GM12878 (cell line): ENCODE measurements around the gene TMEM192. TPM values are rescaled to one million over a fixed set of nuclear protein-coding genes. Genes with fewer than 3 reads are reported as not detected.

ENCODE experiments used
- ATAC-seq: fragments of 200-7000 bp; cut with Tn5 transposase; 3 replicates; pipeline ENCODE4 v1.9.1; 2020; ENCODE audit warnings: mild to moderate bottlenecking, moderate library complexity
- BruUV-seq: library from RNA; stranded (reverse); fragments of 400-500 nt; replicated peaks from 2 replicates; lab custom pipeline; 2021; lab: Mats Ljungman, UMichigan
- CTCF ChIA-PET: fragments of 300-600 bp; sonication (Branson Sonifier 250); formaldehyde crosslinking; extraction: SDS; loops from one replicate; lab custom pipeline; 2021; ENCODE audit warnings: inconsistent platforms; lab: Yijun Ruan, JAX
- POLR2A ChIA-PET: fragments of 350-600 bp; formaldehyde crosslinking; extraction: SDS; loops from one replicate; lab custom pipeline; 2021; ENCODE audit warnings: inconsistent platforms; lab: Charles Lee
- RAD21 ChIA-PET: fragments of 300-600 bp; sonication (Branson Sonifier 250); formaldehyde crosslinking; loops from one replicate; lab custom pipeline; 2023; ENCODE audit warnings: antibody characterized with exemption; ENCODE audit not compliant: unreplicated experiment; lab: Charles Lee
- SMC1A ChIA-PET: fragments of 300-600 bp; sonication (Branson Sonifier 250); formaldehyde crosslinking; loops from one replicate; lab custom pipeline; 2023; ENCODE audit not compliant: unreplicated experiment, uncharacterized antibody; lab: Charles Lee
- DNase-seq: peaks from one replicate; pipeline ENCODE4 v3.0.0-alpha.2; 2011; ENCODE audit warnings: low read depth, low spot score
- FAIRE-seq: peaks from 3 replicates; lab custom pipeline; 2011; peaks lifted over from hg19 to GRCh38; lab: Jason Lieb, UNC
- H2AFZ ChIP-seq: 2 replicates; pipeline ENCODE4 v1.6.0; 2011; ENCODE audit warnings: low read depth, low read length, control low read depth; ENCODE audit not compliant: control insufficient read depth
- H3K27ac ChIP-seq: 2 replicates; pipeline ENCODE4 v1.5.1; 2011; ENCODE audit warnings: control low read depth; ENCODE audit not compliant: control insufficient read depth, insufficient read depth
- H3K27me3 ChIP-seq, 2 experiments: replicated peaks in 1 of 2; 2 replicates each; pipeline versions ENCODE4 v1.6.0 to v1.6.1; 2011; ENCODE audit warnings: low read length in 1 of 2; ENCODE audit not compliant: control insufficient read depth in 2 of 2, insufficient read depth in 2 of 2
- H3K36me3 ChIP-seq, 2 experiments: 2 replicates each; pipeline ENCODE4 v1.5.1; 2011; ENCODE audit warnings: low read length in 1 of 2; ENCODE audit not compliant: control insufficient read depth in 2 of 2, insufficient read depth in 2 of 2
- H3K4me1 ChIP-seq: 2 replicates; pipeline ENCODE4 v1.6.1; 2011; ENCODE audit warnings: mild to moderate bottlenecking, low read length, moderate library complexity, mixed read lengths; ENCODE audit not compliant: control insufficient read depth, insufficient read depth
- H3K4me2 ChIP-seq: 2 replicates; pipeline ENCODE4 v1.6.0; 2011; ENCODE audit warnings: control low read depth; ENCODE audit not compliant: control insufficient read depth, insufficient read depth
- H3K4me3 ChIP-seq: fragments of 200-600 bp; sonication (generic); 2 replicates; pipeline ENCODE4 v1.5.1; 2016
- H3K79me2 ChIP-seq: 2 replicates; pipeline ENCODE4 v1.6.0; 2011; ENCODE audit warnings: low read length; ENCODE audit not compliant: control insufficient read depth, insufficient read depth
- H3K9ac ChIP-seq: 2 replicates; pipeline ENCODE4 v1.8.0; 2011; ENCODE audit warnings: low read length, control low read depth, mixed read lengths; ENCODE audit not compliant: control insufficient read depth, insufficient read depth
- H3K9me3 ChIP-seq: replicated peaks from 3 replicates; pipeline ENCODE4 v1.5.1; 2011; ENCODE audit warnings: mild to moderate bottlenecking, low read length; ENCODE audit not compliant: control insufficient read depth, insufficient read depth
- H4K20me1 ChIP-seq: 2 replicates; pipeline ENCODE4 v1.6.0; 2011; ENCODE audit not compliant: control insufficient read depth, insufficient read depth
- BACH1 ChIP-seq: fragments of 450-650 bp; IDR thresholded peaks from 2 replicates; pipeline ENCODE4 v1.6.1; 2017; ENCODE audit warnings: mild to moderate bottlenecking, borderline replicate concordance
- CREM ChIP-seq: IDR thresholded peaks from 2 replicates; pipeline ENCODE4 v1.6.1; 2014; ENCODE audit warnings: antibody characterized with exemption, low read depth
- EP300 ChIP-seq, 2 experiments: fragments of 150-350 bp in 1 of 2; IDR thresholded peaks; 2 replicates each; pipeline ENCODE4 v1.6.1; 2011 to 2012; ENCODE audit warnings: low read depth in 2 of 2, low read length in 2 of 2, borderline replicate concordance in 1 of 2, improper control_type of control experiment in 1 of 2, inconsistent platforms in 1 of 2; ENCODE audit not compliant: control insufficient read depth in 1 of 2
- JUND ChIP-seq: IDR thresholded peaks from 2 replicates; pipeline ENCODE4 v1.6.1; 2012; ENCODE audit warnings: low read depth, mild to moderate bottlenecking, low read length, improper control_type of control experiment, moderate library complexity
- MTA3 ChIP-seq: IDR thresholded peaks from 2 replicates; pipeline ENCODE4 v1.6.1; 2012; ENCODE audit warnings: low read length, inconsistent platforms, borderline replicate concordance
- NBN ChIP-seq: fragments of 450-650 bp; IDR thresholded peaks from 2 replicates; pipeline ENCODE4 v1.6.1; 2016
- PAX5 ChIP-seq: IDR thresholded peaks from 2 replicates; pipeline ENCODE4 v1.6.1; 2011; ENCODE audit warnings: low read depth, low read length, borderline replicate concordance
- PAX8 ChIP-seq: fragments of 450-650 bp; IDR thresholded peaks from 2 replicates; pipeline ENCODE4 v1.6.1; 2017; ENCODE audit warnings: mild to moderate bottlenecking, moderate library complexity
- SIX5 ChIP-seq: IDR thresholded peaks from 2 replicates; pipeline ENCODE4 v1.6.1; 2011; ENCODE audit warnings: mild to moderate bottlenecking, low read depth, low read length, moderate library complexity; ENCODE audit not compliant: severe bottlenecking
- SMARCA5 ChIP-seq: fragments of 450-650 bp; IDR thresholded peaks from 2 replicates; pipeline ENCODE4 v1.6.1; 2017; ENCODE audit warnings: mild to moderate bottlenecking
- SUZ12 ChIP-seq: fragments of 200-600 bp; sonication (generic); IDR thresholded peaks from one replicate; pipeline ENCODE4 v1.6.1; 2018; ENCODE audit warnings: antibody characterized with exemption, mild to moderate bottlenecking; ENCODE audit not compliant: unreplicated experiment
- TARDBP ChIP-seq: IDR thresholded peaks from 2 replicates; pipeline ENCODE4 v1.6.1; 2016; ENCODE audit warnings: borderline replicate concordance
- ZSCAN29 ChIP-seq: fragments of 450-650 bp; IDR thresholded peaks from 2 replicates; pipeline ENCODE4 v1.6.1; 2017; ENCODE audit warnings: mild to moderate bottlenecking, moderate library complexity
- WGBS: methylation state at CpG from one replicate; pipeline ENCODE4 v1.1.6; 2016; ENCODE audit warnings: low lambda C conversion rate; ENCODE audit not compliant: insufficient replicate concordance, insufficient coverage; ENCODE audit errors: missing lambda C conversion rate; 5-methylcytosine and 5-hydroxymethylcytosine counted together
- in situ Hi-C: fragments of 300-500 bp; cut with MboI; formaldehyde crosslinking; loops from 9 replicates; pipeline ENCODE4 v1.14.3; 2018; ENCODE audit warnings: mixed read lengths
- intact Hi-C: fragments of 100-400 bp; cut with micrococcal nuclease; formaldehyde crosslinking; loops from one replicate; pipeline ENCODE4 v1.14.2; 2022; ENCODE audit not compliant: unreplicated experiment
- polyA plus RNA-seq, 11 experiments: library from polyadenylated mRNA; depleted of rRNA in 4 of 11; unstranded in 6 of 11; stranded (reverse) in 5 of 11; fragments of >200 nt; fragmentation: Nextera tagmentation in 4 of 11; fragmentation: Illumina TruSeq in 1 of 11; extraction: Ambion mirVana in 4 of 11; extraction: Trizol in 1 of 11; gene quantifications; 1 replicate in 1 of 11; 2 replicates in 10 of 11; pipeline versions ENCODE4 v1.2.1 to v1.2.3, GENCODE V29; 2011 to 2016; ENCODE audit warnings: inconsistent platforms in 2 of 11, missing spikeins in 2 of 11, low read depth in 1 of 11
- total RNA-seq, 4 experiments: library from RNA; depleted of rRNA in 3 of 4; stranded (reverse); fragments of >200 nt in 3 of 4; fragmentation: Illumina TruSeq in 1 of 4; extraction: Trizol in 1 of 4; gene quantifications; 2 replicates each; pipeline versions ENCODE4 v1.2.1 to v1.2.3, GENCODE V29; 2013 to 2021
- TF ChIP-seq, protein P1 (sequence below): IDR thresholded peaks from 2 replicates; pipeline ENCODE4 v1.6.1; 2011; ENCODE audit warnings: mild to moderate bottlenecking, low read depth, low read length, moderate library complexity; ENCODE audit not compliant: insufficient replicate concordance
- TF ChIP-seq, protein P2 (sequence below): IDR thresholded peaks from 2 replicates; pipeline ENCODE4 v1.6.1; 2012; ENCODE audit warnings: low read depth, low read length, improper control_type of control experiment
- TF ChIP-seq, protein P3 (sequence below): IDR thresholded peaks from 2 replicates; pipeline ENCODE4 v1.6.1; 2011; ENCODE audit warnings: borderline replicate concordance, low read depth, mild to moderate bottlenecking, moderate library complexity, low read length; ENCODE audit not compliant: insufficient read depth, poor library complexity, severe bottlenecking

The TMEM192 gene
- total and polyA plus RNA-seq, 10 of the 15 experiments (the other 5 are each of a cell fraction or from before 2014, with no cell fraction given), result 1.8 to 16.0 (median 10.0) TPM

DNA sequence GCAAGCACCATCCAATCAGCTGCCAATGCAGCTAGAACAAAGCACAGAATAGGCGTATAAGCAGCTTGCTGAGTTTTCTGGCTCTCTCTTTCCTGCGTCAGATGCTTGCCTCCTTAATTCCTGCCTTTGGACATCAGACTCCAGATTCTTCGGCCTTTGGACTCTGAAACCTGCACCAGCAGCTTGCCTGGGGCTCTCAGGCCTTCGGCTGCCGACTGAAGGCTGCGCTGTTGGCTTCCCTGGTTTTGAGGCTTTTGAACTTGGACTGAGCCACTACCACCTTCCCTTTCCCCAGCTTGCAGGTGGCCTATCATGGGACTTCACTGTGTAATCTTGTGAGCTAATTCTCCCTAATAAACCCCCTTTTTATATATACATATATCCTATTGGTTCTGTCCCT lies 6.1 kb downstream of the TMEM192 start:
- ATAC-seq (no peak), DNase-seq (no peak), FAIRE-seq (no peak)
- H3K79me2 ChIP-seq, result no peaks in the 10 kb centered on the region; the same call in 1 of the 2 replicates
- no peaks in the 10 kb centered on the region for H3K4me1 ChIP-seq
- ChIA-PET POLR2A (no interaction called here), RAD21 (no interaction called here), CTCF (interaction anchor here (0.8 to 2.5 kb wide), 3 partner anchors 10 to 171 kb away, joined by 3 to 11 read pairs (median 3); no protein-coding TSS in a partner anchor), SMC1A (interaction anchor here (0.6 kb wide), 2 partner anchors 85 to 1380 kb away, joined by 3 read pairs; no protein-coding TSS in a partner anchor)
- intact Hi-C loops (no loop called here), in situ Hi-C loops (no loop called here)
- H3K9ac ChIP-seq, result no peak overlapping the region
- no peaks in the 10 kb centered on the region; a peak in 1 of 4 replicates for H3K36me3 ChIP-seq
- no TSS peak for BruUV-seq
- H3K9me3 ChIP-seq, result no peaks in the 10 kb centered on the region
- H3K27ac ChIP-seq, result no peak overlapping the region
- no peaks in the 10 kb centered on the region for H3K27me3 ChIP-seq
- no peak overlapping the region for H3K4me2 ChIP-seq
- no peak overlapping the region for H3K4me3 ChIP-seq
- H2AFZ ChIP-seq, result no peak overlapping the region
- over 99% methylated on average over 6 of the region's 6 CpGs for WGBS
- no peaks in the 10 kb centered on the region for H4K20me1 ChIP-seq
- TF ChIP-seq EP300 (IDR thresholded peaks at IDR 0.05; ENCODE audit: borderline replicate concordance in 1 of 2, control insufficient read depth in 1 of 2, low read depth in 2 of 2, low read length in 2 of 2) (no peak), BACH1 (no peak), PAX8 (no peak), NBN (no peak), SIX5 (no peak), ZSCAN29 (no peak), CREM (no peak), MTA3 (no peak), TARDBP (no peak), SUZ12 (no peak), JUND (no peak), SMARCA5 (no peak), PAX5 (no peak)
- TF ChIP-seq, protein P1, sequence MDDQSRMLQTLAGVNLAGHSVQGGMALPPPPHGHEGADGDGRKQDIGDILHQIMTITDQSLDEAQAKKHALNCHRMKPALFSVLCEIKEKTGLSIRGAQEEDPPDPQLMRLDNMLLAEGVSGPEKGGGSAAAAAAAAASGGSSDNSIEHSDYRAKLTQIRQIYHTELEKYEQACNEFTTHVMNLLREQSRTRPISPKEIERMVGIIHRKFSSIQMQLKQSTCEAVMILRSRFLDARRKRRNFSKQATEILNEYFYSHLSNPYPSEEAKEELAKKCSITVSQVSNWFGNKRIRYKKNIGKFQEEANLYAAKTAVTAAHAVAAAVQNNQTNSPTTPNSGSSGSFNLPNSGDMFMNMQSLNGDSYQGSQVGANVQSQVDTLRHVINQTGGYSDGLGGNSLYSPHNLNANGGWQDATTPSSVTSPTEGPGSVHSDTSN, result no peak
- TF ChIP-seq, protein P2, sequence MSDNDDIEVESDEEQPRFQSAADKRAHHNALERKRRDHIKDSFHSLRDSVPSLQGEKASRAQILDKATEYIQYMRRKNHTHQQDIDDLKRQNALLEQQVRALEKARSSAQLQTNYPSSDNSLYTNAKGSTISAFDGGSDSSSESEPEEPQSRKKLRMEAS, result no peak
- TF ChIP-seq, protein P3, sequence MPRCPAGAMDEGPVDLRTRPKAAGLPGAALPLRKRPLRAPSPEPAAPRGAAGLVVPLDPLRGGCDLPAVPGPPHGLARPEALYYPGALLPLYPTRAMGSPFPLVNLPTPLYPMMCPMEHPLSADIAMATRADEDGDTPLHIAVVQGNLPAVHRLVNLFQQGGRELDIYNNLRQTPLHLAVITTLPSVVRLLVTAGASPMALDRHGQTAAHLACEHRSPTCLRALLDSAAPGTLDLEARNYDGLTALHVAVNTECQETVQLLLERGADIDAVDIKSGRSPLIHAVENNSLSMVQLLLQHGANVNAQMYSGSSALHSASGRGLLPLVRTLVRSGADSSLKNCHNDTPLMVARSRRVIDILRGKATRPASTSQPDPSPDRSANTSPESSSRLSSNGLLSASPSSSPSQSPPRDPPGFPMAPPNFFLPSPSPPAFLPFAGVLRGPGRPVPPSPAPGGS, result no peak
